Measurements from ENCODE around the gene LIN28B.
"Not testable (repeated sequence)": the region's sequence is repeated elsewhere in the genome, so short reads cannot be mapped to it uniquely, and the experiment has no call there.

Gene LIN28B

GRCh38 chr6:104949206-104949605 lies 7.7 kb upstream of the LIN28B start:
- TF ChIP-seq, protein P1, sequence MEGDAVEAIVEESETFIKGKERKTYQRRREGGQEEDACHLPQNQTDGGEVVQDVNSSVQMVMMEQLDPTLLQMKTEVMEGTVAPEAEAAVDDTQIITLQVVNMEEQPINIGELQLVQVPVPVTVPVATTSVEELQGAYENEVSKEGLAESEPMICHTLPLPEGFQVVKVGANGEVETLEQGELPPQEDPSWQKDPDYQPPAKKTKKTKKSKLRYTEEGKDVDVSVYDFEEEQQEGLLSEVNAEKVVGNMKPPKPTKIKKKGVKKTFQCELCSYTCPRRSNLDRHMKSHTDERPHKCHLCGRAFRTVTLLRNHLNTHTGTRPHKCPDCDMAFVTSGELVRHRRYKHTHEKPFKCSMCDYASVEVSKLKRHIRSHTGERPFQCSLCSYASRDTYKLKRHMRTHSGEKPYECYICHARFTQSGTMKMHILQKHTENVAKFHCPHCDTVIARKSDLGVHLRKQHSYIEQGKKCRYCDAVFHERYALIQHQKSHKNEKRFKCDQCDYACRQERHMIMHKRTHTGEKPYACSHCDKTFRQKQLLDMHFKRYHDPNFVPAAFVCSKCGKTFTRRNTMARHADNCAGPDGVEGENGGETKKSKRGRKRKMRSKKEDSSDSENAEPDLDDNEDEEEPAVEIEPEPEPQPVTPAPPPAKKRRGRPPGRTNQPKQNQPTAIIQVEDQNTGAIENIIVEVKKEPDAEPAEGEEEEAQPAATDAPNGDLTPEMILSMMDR (IDR thresholded peaks at IDR 0.05; ENCODE audit: low read length, missing control alignments), result no peak
- DNase-seq (ENCODE audit: low read depth), result no peak
- H3K4me3 ChIP-seq (replicated peaks; ENCODE audit: low read depth, low read length), result no peak overlapping the region

GRCh38 chr6:104951677-104952076 lies 5.2 kb upstream of the LIN28B start:
- TF ChIP-seq, protein P1 (IDR thresholded peaks at IDR 0.05; ENCODE audit: low read length, missing control alignments), result no peak
- no peak overlapping the region for H3K4me3 ChIP-seq (replicated peaks; ENCODE audit: low read depth, low read length)
- DNase-seq (ENCODE audit: low read depth), result no peak

- H3K4me3 ChIP-seq (replicated peaks; ENCODE audit: low read depth, low read length), result no peak overlapping the region
- DNase-seq (ENCODE audit: low read depth), result no peak
- TF ChIP-seq, protein P1 (IDR thresholded peaks at IDR 0.05; ENCODE audit: low read length, missing control alignments), result no peak
Observed at GRCh38 chr6:104952911-104953399, 4.0 kb upstream of the LIN28B start.

- H3K4me3 ChIP-seq (replicated peaks; ENCODE audit: low read depth, low read length); DNase-seq (ENCODE audit: low read depth): not testable (repeated sequence)
Observed at GRCh38 chr6:104953400-104954189, 3.3 kb upstream of the LIN28B start.

GRCh38 chr6:104954190-104954797 lies 2.6 kb upstream of the LIN28B start:
- DNase-seq (ENCODE audit: low read depth), result no peak
- TF ChIP-seq, protein P1 (IDR thresholded peaks at IDR 0.05; ENCODE audit: low read length, missing control alignments), result no peak
- H3K4me3 ChIP-seq (replicated peaks; ENCODE audit: low read depth, low read length), result no peak overlapping the region

- TF ChIP-seq, protein P1 (IDR thresholded peaks at IDR 0.05; ENCODE audit: low read length, missing control alignments), result no peak
- DNase-seq (ENCODE audit: low read depth), result no peak
- H3K4me3 ChIP-seq (replicated peaks; ENCODE audit: low read depth, low read length), result no peak overlapping the region
Observed at GRCh38 chr6:104955491-104955890, 1.4 kb upstream of the LIN28B start.

DNA sequence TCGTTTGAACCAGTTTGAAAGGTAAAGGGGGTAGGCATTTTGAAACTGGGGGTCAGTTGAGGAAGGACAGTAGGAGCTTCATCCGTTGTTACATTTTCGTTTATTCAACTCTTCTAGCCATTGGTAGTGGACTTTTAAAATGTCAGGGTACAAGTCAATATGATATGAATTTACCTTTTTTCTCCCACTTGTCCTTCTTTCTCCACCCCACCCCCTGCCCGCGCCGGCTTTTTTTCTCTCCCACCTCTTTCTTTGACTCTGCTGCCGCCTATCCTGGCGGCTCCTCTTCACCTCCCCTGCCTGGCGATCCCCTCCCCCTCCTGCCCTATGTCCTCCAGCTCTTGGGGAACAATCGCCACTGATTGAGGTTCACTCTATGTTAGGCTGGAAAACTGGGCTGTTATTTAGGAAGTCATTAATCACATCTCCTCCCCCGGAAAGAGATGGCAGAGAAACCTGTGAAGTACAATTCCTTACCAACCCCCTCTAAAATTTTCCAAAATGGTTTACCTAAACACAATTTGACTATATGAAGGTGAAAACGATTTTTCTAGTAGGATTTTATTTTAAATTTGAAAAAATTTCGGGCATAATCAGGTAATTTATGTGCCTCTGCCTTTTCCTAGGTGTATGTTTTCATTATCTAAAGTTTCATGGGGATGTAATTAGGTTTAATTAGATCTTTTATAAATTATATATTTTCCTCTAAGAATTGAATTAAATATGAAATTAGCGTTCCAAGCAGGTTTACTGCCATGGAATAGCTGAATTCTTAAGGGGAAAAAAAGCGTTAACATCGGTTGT lies 778 bp upstream of the LIN28B start:
- no peak overlapping the region for H3K4me3 ChIP-seq (replicated peaks; ENCODE audit: low read depth, low read length)
- TF ChIP-seq, protein P1 (IDR thresholded peaks at IDR 0.05; ENCODE audit: low read length, missing control alignments), result no peak
- no peak for DNase-seq (ENCODE audit: low read depth)
